GM12891 (cell line): ENCODE measurements around the gene ZMYND15.

Experiments used
- DNase-seq: peaks from one replicate; pipeline ENCODE4 v3.0.0; 2011; ENCODE audit warnings: low spot score; ENCODE audit not compliant: insufficient read length
- FAIRE-seq: peaks from 2 replicates; lab custom pipeline; 2011; peaks lifted over from hg19 to GRCh38; lab: Jason Lieb, UNC
- PAX5 ChIP-seq: IDR thresholded peaks from 2 replicates; pipeline ENCODE4 v1.6.1; 2011; ENCODE audit warnings: low read length, moderate library complexity, mild to moderate bottlenecking; ENCODE audit not compliant: insufficient read depth, severe bottlenecking
- POLR2A ChIP-seq: IDR thresholded peaks from 2 replicates; pipeline ENCODE4 v1.6.1; 2011; ENCODE audit warnings: low read depth, low read length, control low read depth
- POLR2AphosphoS5 ChIP-seq: IDR thresholded peaks from 2 replicates; pipeline ENCODE4 v1.6.1; 2011; ENCODE audit warnings: low read depth, low read length, control low read depth
- POU2F2 ChIP-seq: IDR thresholded peaks from 2 replicates; pipeline ENCODE4 v1.6.1; 2011; ENCODE audit warnings: low read depth, mild to moderate bottlenecking, control low read depth, low read length, moderate library complexity
- SPI1 ChIP-seq: IDR thresholded peaks from 2 replicates; pipeline ENCODE4 v1.6.1; 2011; ENCODE audit warnings: low read depth, low read length, control low read depth
- TAF1 ChIP-seq: IDR thresholded peaks from 2 replicates; pipeline ENCODE4 v1.6.1; 2011; ENCODE audit warnings: low read depth, low read length, control low read depth

ZMYND15 gene

GRCh38 chr17:4789951-4790704, 50.5 kb downstream of the ZMYND15 start:
- TF ChIP-seq SPI1 (no peak), POLR2AphosphoS5 (no peak), TAF1 (no peak), POLR2A (no peak), POU2F2 (no peak), PAX5 (no peak)
- DNase-seq = peak; percentile 96
- peak; percentile 96 for FAIRE-seq

- FAIRE-seq (no peak), DNase-seq (no peak)
- TF ChIP-seq POLR2A (no peak), PAX5 (no peak), SPI1 (no peak), POU2F2 (no peak), POLR2AphosphoS5 (no peak), TAF1 (no peak)
Measured at GRCh38 chr17:4790705-4791088, 51.1 kb downstream of the ZMYND15 start.

GRCh38 chr17:4795168-4795567, 55.5 kb downstream of the ZMYND15 start:
- FAIRE-seq (no peak), DNase-seq (no peak)
- no peak for TF ChIP-seq POLR2AphosphoS5
- TF ChIP-seq TAF1 = no peak
- TF ChIP-seq POLR2A = no peak
- TF ChIP-seq POU2F2 = no peak
- no peak for TF ChIP-seq PAX5
- TF ChIP-seq SPI1 = no peak
